Measurements from ENCODE around the gene DOCK11. TPM values are rescaled to one million over a fixed set of nuclear protein-coding genes. Genes with fewer than 3 reads are reported as not detected.

DOCK11 gene
- polyA plus RNA-seq, 1 of the 3 experiments (the other 2 are of a cell fraction): 34.8 TPM

GRCh38 chrX:118627084-118627758 lies 131.6 kb downstream of the DOCK11 start:
- Histone ChIP-seq H3K79me2 (ENCODE audit: insufficient read depth) (no peaks in the 10 kb centered on the region), H2AFZ (ENCODE audit: low read depth) (no peak overlapping the region), H3K27ac (ENCODE audit: low read depth in 2 of 2, low read length in 1 of 2) (no peak overlapping the region), H3F3A (replicated peaks; ENCODE audit: insufficient read depth) (no peaks in the 10 kb centered on the region), H3K9ac (no peak overlapping the region), H3K9me3 (no peaks in the 10 kb centered on the region), H3K4me1 (ENCODE audit: control insufficient read depth in 1 of 2, insufficient read depth in 2 of 2, low read depth in 1 of 2, low read length in 1 of 2) (no peaks in the 10 kb centered on the region), H3K4me2 (no peak overlapping the region), H3K4me3 (ENCODE audit: low read depth in 2 of 2, low read length in 1 of 2) (no peak overlapping the region), H3K9me2 (no peaks in the 10 kb centered on the region), H3K36me3 (replicated peaks in 1 of 2; ENCODE audit: control insufficient read depth in 1 of 2, insufficient read depth in 2 of 2, low read length in 1 of 2) (peaks cover 4 to 32% of the 10 kb centered on the region in 2 experiments), H4K20me1 (ENCODE audit: insufficient read depth) (no peaks in the 10 kb centered on the region), H3K27me3 (ENCODE audit: insufficient read depth) (no peaks in the 10 kb centered on the region)
- CTCF ChIA-PET: interaction anchor here (0.7 to 2.1 kb wide), 15 partner anchors 9 to 212 kb away, joined by 3 to 14 read pairs (median 5); no protein-coding TSS in a partner anchor
- WGBS (ENCODE audit: low lambda C conversion rate): 29% methylated on average over 5 of the region's 5 CpGs
- POLR2A ChIA-PET: no interaction called here
- DNase-seq: peak; percentile 18
- TF ChIP-seq CTCF (IDR thresholded peaks at IDR 0.05) (peak; percentile 49), FOXM1 (IDR thresholded peaks at IDR 0.05; ENCODE audit: low read depth) (no peak), RAD21 (IDR thresholded peaks at IDR 0.05; ENCODE audit: low read length) (peak; percentile 54)

GRCh38 chrX:118630848-118631247 lies 135.2 kb downstream of the DOCK11 start:
- Histone ChIP-seq H3F3A (replicated peaks; ENCODE audit: insufficient read depth) (no peaks in the 10 kb centered on the region), H4K20me1 (ENCODE audit: insufficient read depth) (no peaks in the 10 kb centered on the region), H3K9ac (no peak overlapping the region), H3K27me3 (ENCODE audit: insufficient read depth) (no peaks in the 10 kb centered on the region), H3K79me2 (ENCODE audit: insufficient read depth) (no peaks in the 10 kb centered on the region), H3K9me3 (no peaks in the 10 kb centered on the region), H3K4me1 (ENCODE audit: control insufficient read depth in 1 of 2, insufficient read depth in 2 of 2, low read depth in 1 of 2, low read length in 1 of 2) (no peaks in the 10 kb centered on the region), H3K36me3 (replicated peaks in 1 of 2; ENCODE audit: control insufficient read depth in 1 of 2, insufficient read depth in 2 of 2, low read length in 1 of 2) (peaks cover 4 to 52% of the 10 kb centered on the region in 2 experiments), H2AFZ (ENCODE audit: low read depth) (no peak overlapping the region), H3K4me2 (no peak overlapping the region), H3K9me2 (no peaks in the 10 kb centered on the region), H3K27ac (ENCODE audit: low read depth in 2 of 2, low read length in 1 of 2) (no peak overlapping the region), H3K4me3 (ENCODE audit: low read depth in 2 of 2, low read length in 1 of 2) (no peak overlapping the region)
- WGBS (ENCODE audit: low lambda C conversion rate): 58% methylated on average over 7 of the region's 7 CpGs
- CTCF ChIA-PET: interaction anchor here (0.6 kb wide), 1 partner anchor 840 kb away, joined by 3 read pairs; no protein-coding TSS in a partner anchor
- POLR2A ChIA-PET: no interaction called here
- TF ChIP-seq IRF3 (IDR thresholded peaks at IDR 0.05; ENCODE audit: low read depth, low read length) (no peak), JUND (IDR thresholded peaks at IDR 0.05) (no peak), REST (IDR thresholded peaks at IDR 0.05; ENCODE audit: low read depth, low read length) (no peak), MXI1 (IDR thresholded peaks at IDR 0.05; ENCODE audit: low read depth, low read length) (no peak)
- DNase-seq: no peak
